ENCODE measurements around the gene SIGLEC12.

GRCh38 chr19:51501594-51502263 is at the start of gene SIGLEC12:
- no peak for TF ChIP-seq CTCF (IDR thresholded peaks at IDR 0.05; ENCODE audit: borderline replicate concordance, extremely low read depth, low read length, poor library complexity, severe bottlenecking)
- no peak for TF ChIP-seq EZH2 (IDR thresholded peaks at IDR 0.05; ENCODE audit: borderline replicate concordance, low read depth, low read length, severe bottlenecking)
